ENCODE results near the gene SLC22A25. TPM values are rescaled to one million over a fixed set of nuclear protein-coding genes. Genes with fewer than 3 reads are reported as not detected.
A peak's percentile ranks its signal among the peaks of the same experiment; 100 is the strongest.

SLC22A25 gene
- total and polyA plus RNA-seq, 2 of the 13 experiments (the other 11 are each of a cell fraction or from before 2014, with no cell fraction given) = 0.18 to 0.42 TPM

- TF ChIP-seq DR1 (CRISPR knock-in tag; IDR thresholded peaks at IDR 0.05) (no peak), SCMH1 (CRISPR knock-in tag; IDR thresholded peaks at IDR 0.05; ENCODE audit: borderline replicate concordance) (no peak), ERF (CRISPR knock-in tag; IDR thresholded peaks at IDR 0.05) (no peak), XBP1 (CRISPR knock-in tag; IDR thresholded peaks at IDR 0.05) (no peak), DZIP1 (CRISPR knock-in tag; IDR thresholded peaks at IDR 0.05) (no peak), CENPT (CRISPR knock-in tag; IDR thresholded peaks at IDR 0.05; ENCODE audit: low read depth) (no peak), ZBTB44 (CRISPR knock-in tag; IDR thresholded peaks at IDR 0.05) (no peak), HOXA9 (CRISPR knock-in tag; IDR thresholded peaks at IDR 0.05; ENCODE audit: borderline replicate concordance) (no peak), SMARCE1 (IDR thresholded peaks at IDR 0.05; ENCODE audit: borderline replicate concordance) (no peak), RXRB (CRISPR knock-in tag; IDR thresholded peaks at IDR 0.05; ENCODE audit: borderline replicate concordance) (no peak), HOXA7 (CRISPR knock-in tag; IDR thresholded peaks at IDR 0.05) (no peak), RBFOX2 (IDR thresholded peaks at IDR 0.05; ENCODE audit: low read depth, low read length) (no peak), PRMT3 (CRISPR knock-in tag; IDR thresholded peaks at IDR 0.05; ENCODE audit: borderline replicate concordance, low read depth) (no peak), ISL2 (CRISPR knock-in tag; IDR thresholded peaks at IDR 0.05) (no peak), ZFP36L1 (CRISPR knock-in tag; IDR thresholded peaks at IDR 0.05) (no peak), MAX (IDR thresholded peaks at IDR 0.05) (no peak), FLYWCH1 (CRISPR knock-in tag; IDR thresholded peaks at IDR 0.05) (no peak), SALL2 (CRISPR knock-in tag; IDR thresholded peaks at IDR 0.05) (no peak), BORCS8-MEF2B (CRISPR knock-in tag; IDR thresholded peaks at IDR 0.05) (no peak), SMAD3 (CRISPR knock-in tag; IDR thresholded peaks at IDR 0.05) (no peak)
- DNase-seq (ENCODE audit: low spot score) (no peak), ATAC-seq (no peak), FAIRE-seq (no peak)
- Histone ChIP-seq H2AFZ (ENCODE audit: low read length) (no peak overlapping the region), H3K27me3 (ENCODE audit: control insufficient read depth in 1 of 2, insufficient read depth in 2 of 2, low read length in 2 of 2) (no peaks in the 10 kb centered on the region), H3K79me2 (ENCODE audit: insufficient read depth, low read length) (no peaks in the 10 kb centered on the region), H3K4me3 (replicated peaks in 1 of 3; ENCODE audit: insufficient read depth in 1 of 3, low read depth in 2 of 3, low read length in 3 of 3) (no peak overlapping the region), H3K36me3 (replicated peaks in 1 of 2; ENCODE audit: control insufficient read depth in 1 of 2, insufficient read depth in 2 of 2, low read length in 2 of 2) (no peaks in the 10 kb centered on the region), H3K4me1 (ENCODE audit: insufficient read depth, low read length) (peaks cover 99% of the 10 kb centered on the region), H3K27ac (ENCODE audit: extremely low read length, insufficient read depth, low read length) (peak overlapping the region; percentile 93), H3K9me3 (ENCODE audit: low read length) (no peaks in the 10 kb centered on the region), H3K4me2 (ENCODE audit: low read depth, low read length) (no peak overlapping the region), H3K9ac (ENCODE audit: insufficient read depth, low read depth, low read length) (no peak overlapping the region), H4K20me1 (ENCODE audit: insufficient read depth, low read length) (no peaks in the 10 kb centered on the region)
- intact Hi-C loops (cut with micrococcal nuclease; ENCODE audit: unreplicated experiment) (no loop called here), in situ Hi-C loops (cut with HindIII; ENCODE audit: extremely low pct_ligation_motif_present, low pct_unique_long_range_greater_than_20kb) (no loop called here)
- ChIA-PET POLR2A (no interaction called here), CTCF (ENCODE audit: low intra/inter-chr PET ratio, low total read pairs) (no interaction called here)
- no TSS peak for BruUV-seq (replicated peaks)
- 4% methylated on average over 1 of the region's 1 CpG for WGBS (ENCODE audit: low lambda C conversion rate)
Measured at GRCh38 chr11:63246045-63246444, 2.6 kb upstream of the SLC22A25 start.

Data from HepG2 (cell line).